HuH-7.5 (cell line): Measurements from ENCODE around the gene SUN3.
"Not testable (repeated sequence)": the region's sequence is repeated elsewhere in the genome, so short reads cannot be mapped to it uniquely, and the experiment has no call there.

ENCODE experiments used
- DNase-seq: peaks from one replicate; pipeline ENCODE4 v3.0.0; 2011; ENCODE audit warnings: low spot score

The SUN3 gene

DNA sequence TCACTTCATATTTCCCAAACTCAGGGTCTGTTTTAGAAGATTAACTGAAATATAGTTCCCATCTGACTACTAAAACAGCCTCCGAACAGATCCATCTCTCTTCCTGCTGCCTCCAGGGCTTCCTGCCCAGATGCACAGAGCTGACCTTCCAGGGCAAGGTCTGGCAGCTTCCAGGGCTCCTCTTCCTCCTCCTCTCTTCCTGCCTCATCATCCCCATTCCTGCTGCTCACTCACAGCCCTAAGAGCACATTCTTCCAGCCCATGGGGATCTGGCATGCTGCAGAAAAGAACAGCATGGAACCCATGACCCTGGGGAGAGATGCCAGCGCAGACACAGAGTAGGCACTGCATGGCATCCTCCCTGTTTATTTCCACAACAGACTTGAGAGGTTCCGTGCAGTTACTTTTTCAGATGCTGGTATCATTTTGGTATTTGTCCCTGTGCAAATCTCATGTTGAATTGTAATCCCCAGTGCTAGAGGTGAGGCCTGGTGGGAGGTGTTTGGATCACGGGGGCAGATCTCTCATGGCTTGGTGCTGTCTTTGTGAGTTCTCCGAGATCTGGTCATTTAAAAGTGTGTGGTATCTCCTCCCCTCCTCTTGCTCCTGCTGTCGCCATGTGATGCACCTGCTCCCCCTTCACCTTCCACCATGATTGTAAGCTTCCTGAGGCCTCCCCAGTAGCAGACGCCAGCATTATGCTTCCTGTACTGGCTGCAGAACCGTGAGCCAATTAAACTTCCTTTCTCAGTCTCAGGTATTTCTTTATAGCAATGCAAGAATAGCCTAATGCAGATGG, 85.0 kb downstream of the SUN3 start:
- no peak for DNase-seq

DNA sequence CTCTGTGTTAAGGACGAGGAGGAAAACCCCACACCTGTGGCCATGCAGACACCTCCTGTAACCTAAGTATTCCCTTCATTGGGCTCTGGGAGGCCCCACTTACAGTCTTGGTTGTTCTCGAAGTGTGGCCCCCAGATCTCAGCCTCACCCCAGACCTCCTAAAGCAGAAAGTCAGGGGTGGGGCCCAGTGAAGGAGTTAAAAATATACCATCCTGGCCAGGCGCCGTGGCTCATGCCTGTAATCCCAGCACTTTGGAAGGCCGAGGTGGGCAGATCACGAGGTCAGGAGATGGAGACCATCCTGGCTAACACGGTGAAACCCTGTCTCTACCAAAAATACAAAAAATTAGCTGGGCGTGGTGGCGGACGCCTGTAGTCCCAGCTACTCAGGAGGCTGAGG, 86.3 kb downstream of the SUN3 start:
- DNase-seq = not testable (repeated sequence)

DNA sequence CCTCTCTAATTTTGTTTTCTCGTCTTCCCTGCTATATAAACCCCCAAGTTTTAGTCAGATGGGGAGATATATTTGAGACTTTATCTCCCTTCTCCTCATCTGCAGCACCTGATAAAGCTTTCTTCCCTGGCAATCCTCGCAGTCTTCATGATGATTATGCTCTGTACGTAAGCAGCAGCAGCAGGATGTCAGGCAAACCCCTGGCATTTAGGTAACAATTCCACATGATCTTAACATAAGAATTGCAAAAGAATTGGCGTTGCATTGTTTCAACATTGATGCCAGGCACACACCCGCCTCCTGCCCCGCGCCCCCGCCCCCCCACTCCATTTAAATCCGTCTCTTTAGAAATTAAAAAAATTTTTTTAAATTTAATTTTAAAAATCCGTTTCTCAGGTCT, 86.8 kb downstream of the SUN3 start:
- no peak for DNase-seq

DNA sequence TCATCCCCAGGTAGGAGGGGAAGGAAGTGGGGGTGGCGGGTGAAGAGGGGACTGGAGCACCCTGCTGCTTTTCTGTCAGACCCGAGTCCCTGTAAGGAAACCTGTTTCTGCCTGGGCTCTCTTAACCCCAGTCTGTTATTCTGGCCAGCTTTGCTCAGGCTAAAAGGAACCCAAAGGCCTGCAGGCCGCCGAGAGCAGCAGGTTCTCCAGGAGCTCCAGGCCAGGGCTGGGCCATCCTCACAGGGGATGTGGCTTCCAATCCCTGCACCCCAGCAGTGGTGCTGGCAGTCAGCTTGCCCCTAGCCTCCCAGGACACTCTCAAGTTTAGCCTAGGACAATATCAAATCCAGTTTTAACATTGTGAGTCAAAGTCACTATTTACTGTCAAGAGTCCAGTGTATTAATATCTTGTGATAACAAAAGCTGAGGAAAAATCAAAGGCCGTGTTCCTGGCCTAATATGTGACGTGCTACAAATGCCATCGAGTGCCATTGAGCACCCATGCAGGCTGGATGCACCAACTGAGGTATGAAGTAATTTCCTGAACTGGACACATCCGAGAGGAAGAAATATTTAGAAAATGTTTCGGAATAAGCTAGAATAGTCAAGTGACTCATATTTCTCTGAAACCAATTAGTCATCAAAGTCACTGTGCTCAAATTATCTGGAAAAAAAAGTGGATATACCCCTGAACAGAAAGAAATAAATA, 87.6 kb downstream of the SUN3 start:
- DNase-seq = no peak

DNA sequence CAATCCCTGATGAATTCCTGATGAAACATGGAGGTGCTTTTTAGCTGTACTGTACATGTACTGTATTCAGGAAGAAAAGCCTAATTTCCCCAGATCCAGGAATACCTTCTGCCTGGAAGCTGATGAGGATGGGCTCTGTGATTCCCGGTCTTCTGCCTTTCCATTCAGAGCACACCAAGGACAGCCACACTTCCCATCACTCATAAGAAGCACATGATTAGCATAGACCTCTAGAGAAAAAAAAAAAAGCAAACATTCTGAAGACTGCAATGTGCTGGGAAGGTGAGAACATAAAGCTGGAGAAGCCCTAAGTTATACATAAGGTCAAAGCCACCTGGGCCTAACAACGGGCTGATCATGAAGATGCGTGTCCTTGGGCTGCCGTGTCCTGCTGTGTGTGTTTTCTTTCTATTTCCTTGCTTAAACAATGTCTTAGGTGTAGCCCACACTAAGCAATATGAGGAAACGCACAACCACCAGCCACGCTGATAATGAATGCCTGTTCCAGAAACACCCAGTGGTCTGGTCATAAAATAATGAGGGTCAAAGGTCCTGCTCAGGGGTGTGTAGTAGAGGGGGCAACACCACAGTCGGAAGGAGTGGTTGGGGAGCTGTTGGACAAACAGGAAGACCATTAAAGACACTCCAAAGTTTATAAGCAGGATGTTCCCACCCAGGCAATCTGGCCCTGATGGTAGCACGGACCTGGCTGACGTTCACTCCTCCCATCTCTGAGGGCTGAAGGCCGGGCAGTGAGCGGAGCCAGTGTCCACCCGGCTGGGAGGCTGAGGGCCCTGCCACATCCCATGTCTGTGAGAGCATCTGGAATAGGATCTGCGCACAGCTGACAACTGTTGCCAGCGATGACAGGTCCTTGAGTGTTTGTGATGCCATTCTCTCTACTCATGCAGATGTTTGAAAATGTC, 88.6 kb downstream of the SUN3 start:
- no peak for DNase-seq

DNA sequence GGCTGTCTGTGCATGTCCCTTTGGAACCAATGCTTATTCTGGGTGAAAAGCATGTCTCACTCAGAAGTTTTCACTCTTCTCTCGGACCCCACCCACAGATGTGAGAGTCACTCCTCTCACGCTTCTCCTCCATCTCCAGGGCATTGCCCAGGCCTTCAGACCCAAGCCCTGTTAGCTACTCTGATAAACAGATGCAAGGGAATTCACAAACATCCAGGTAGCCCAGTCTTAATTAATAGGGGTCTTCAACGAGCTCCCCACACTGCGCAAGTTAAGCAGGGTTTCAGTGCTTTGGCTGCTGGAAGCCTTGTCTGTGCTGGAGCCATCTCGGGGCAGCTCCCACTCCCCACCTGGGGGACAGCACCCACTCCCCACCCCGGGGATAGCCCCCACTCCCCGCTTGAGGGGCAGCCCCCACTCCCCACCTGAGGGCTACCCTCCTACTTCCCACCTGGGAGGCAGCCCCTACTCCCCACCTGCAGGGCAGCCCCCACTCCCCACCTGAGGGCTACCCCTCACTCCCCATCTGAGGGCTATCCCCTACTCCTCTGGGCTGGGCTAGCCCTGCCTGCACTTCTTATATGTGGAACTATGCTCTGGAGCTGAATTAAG, 89.4 kb downstream of the SUN3 start:
- no peak for DNase-seq

DNA sequence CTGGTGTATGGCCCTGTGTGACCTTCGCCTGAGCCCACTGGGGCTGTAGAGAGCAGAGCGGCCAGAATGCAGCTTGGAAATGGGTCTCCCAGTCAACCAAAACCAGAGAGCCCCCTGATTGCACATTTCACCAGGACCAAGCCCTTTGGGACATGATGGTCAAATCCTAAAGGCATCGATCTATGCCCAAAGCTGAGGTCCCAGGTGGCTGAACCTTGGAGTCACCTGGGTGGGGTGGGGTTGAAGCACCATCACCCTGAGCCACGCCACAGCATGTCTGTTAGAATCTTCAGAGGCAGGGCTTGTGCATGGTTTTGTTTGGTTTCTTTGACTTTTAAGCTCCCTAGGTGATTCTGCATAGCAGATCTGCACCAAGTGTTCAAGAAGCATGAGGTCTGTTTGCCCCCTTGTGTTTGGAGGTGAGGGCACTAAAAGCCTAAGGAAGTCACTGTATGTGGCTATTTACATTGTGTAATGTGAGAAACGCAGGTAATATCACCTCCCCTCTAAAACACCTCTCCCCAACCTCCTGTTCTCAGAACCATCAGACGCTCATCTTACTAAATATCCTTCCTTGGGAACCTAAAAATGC, 90.2 kb downstream of the SUN3 start:
- no peak for DNase-seq

DNA sequence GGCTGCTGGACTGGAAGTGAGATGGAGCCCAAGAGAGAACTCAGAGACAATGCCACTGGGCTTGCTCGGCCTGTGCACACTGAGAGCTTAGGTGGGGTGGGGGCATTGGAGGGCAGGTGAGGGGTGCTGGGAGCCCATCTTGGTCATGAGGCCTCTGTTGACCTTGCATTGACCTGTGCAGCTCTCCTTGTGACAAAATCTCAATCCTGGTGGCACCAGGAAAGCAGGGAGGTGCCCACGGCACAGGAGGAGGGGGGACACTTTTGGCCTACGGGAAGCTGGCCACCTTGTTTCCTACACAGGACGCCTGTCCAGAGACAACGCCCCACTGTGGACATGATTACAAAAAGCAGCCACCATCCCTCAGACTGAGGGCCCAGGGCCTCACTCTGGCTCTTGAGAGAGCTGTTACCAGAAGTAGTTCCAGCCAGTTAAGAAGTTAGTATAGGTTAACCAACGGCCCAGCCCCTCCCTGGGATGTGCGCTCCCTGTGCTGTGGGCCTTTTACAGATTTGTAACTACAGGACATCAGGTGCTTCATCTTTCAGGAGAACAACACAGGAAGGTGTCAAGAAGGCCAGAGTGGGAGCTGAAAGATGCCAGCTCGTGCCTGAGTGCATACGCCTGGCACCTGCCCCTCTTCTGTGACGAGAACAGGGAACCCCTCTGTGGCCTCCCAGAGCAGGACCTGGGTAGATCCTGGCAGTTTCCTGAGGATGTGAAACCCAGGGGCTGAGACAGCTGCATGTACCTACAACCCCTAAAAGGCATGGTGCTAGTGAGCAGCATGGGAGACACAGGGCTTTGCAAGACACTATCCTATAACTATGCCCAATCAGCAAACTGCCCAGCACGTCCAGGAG, 91.0 kb downstream of the SUN3 start:
- no peak for DNase-seq
